Fibroblast of skin of back (primary cell): ENCODE results near the gene KLHDC4.
"Not testable (repeated sequence)": the region's sequence is repeated elsewhere in the genome, so short reads cannot be mapped to it uniquely, and the experiment has no call there.

Source experiments
- DNase-seq: peaks from one replicate; pipeline ENCODE4 v3.0.0-alpha.2; 2013

Gene KLHDC4

DNA sequence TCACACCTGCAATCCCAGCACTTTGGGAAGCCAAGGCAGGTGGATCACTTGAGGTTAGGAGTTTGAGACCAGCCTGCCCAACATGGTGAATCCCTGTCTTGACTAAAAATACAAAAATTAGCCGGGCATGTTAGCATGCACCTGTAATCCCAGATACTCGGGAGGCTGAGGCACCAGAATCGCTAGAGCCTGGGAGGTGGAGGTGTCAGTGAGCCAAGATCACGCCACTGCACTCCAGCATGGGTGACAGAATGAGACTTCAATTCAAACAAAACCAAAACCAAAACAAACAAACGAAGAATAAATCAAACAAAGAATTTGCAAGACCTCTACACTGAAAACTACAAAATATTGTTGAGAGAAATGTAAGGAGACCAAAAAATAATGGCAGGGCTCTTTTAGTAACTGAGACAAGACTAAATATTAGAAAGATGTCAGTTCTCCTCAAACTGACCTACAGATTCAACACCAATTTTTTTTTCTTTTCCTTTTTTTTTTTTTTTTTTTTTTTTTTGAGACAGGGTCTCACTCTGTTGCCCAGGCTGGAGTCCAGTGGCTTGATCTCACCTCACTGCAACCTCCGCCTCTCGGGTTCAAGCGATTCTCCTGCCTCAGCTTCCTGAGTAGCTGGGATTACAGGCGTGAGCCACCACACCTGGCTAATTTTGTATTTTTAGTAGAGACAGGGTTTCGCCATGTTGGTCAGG lies 23.1 kb upstream of the KLHDC4 start:
- not testable (repeated sequence) for DNase-seq

DNA sequence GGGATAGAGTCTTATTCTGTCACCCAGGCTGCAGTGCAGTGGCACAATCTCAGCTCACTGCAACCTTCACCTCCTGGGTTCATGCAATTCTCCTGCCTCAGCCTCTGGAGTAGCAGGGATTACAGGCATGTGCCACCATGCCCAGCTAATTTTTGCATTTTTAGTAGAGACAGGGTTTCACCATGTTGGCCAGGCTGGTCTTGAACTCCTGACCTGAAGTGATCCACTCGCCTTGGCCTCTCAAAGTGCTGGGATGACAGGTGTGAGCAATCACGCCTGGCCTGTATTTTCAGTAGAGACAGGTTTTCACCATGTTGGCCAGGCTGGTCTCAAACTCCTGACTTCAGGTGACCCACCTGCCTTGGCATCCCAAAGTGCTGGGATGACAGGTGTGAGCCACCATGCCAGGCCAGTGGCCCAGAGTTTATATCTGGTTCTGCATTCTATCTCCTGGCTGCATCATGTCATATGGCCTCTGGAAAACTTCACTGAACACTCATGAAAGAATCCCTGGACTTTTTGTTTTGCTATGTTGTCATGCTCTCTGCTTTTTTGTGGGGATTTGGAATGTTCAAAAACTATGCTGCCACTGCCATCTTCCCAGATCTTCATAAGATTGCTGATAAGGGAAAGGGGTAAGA lies 21.8 kb upstream of the KLHDC4 start:
- not testable (repeated sequence) for DNase-seq

DNA sequence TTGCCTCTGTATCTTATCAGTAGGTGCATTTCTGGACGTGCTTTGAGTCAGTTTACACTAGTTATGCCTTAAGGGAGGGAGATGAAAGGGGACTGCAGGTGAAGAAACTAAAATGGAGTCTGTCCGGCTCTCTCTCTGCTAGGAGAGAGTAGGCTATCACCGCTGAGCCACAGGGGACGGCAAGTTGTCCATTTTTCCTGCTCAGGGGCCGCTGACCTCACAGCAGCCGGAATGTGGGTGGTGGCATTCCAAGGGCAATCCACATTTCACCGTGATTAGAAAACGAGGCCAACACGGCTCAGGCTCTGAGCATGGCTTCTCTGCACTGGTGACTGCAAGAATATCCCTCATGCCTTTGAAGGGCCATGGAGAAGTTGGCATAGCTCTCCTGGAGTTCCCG lies 19.0 kb upstream of the KLHDC4 start:
- peak; percentile 75 for DNase-seq

DNA sequence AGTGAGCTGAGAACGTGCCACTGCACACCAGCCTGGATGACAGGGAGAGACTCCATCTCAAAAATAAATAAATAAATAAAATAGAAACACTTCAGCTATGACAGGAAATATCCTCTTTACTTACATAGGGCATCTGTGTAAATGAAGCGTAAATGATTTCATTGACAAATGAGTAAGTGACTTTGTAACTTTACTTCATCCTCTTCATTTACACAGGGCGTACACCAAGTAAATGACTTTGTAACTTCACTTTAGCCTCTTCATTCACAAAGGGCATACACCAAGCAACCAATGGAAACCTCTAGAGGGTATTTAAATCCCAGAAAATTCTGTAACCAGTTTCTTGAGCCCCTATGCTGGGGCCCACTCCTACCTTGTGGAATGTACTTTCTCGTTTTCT lies 16.2 kb upstream of the KLHDC4 start:
- DNase-seq: no peak

DNA sequence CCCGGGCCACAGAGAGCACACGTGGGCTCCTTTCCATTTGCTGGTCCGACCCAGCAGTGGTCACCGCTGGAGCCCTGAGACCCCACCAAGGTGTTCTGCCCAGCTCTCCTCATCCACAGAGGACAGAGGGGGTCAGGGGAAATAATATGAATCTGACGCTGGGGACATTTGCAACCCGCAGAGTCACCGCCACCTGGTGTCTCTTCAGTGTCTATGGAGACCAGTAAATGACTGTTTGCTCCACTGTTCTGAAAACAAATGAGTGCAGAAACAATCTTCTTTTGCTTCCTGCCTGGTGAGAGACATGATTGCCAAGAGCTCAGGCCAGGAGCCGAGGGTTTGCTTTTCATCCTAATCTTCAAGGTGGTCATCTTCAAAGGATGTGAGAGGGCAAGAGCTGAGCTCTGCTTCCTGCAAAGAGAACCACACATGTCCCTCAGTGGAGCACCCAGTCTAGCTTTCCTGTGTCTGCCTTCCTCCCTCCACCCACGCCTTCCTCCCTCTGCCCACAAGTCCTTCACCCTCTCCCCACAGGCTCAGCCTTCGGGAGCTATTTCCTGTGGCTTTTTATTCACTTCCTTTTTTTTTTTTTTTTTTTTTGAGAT lies 14.7 kb upstream of the KLHDC4 start:
- peak; percentile 56 for DNase-seq

DNA sequence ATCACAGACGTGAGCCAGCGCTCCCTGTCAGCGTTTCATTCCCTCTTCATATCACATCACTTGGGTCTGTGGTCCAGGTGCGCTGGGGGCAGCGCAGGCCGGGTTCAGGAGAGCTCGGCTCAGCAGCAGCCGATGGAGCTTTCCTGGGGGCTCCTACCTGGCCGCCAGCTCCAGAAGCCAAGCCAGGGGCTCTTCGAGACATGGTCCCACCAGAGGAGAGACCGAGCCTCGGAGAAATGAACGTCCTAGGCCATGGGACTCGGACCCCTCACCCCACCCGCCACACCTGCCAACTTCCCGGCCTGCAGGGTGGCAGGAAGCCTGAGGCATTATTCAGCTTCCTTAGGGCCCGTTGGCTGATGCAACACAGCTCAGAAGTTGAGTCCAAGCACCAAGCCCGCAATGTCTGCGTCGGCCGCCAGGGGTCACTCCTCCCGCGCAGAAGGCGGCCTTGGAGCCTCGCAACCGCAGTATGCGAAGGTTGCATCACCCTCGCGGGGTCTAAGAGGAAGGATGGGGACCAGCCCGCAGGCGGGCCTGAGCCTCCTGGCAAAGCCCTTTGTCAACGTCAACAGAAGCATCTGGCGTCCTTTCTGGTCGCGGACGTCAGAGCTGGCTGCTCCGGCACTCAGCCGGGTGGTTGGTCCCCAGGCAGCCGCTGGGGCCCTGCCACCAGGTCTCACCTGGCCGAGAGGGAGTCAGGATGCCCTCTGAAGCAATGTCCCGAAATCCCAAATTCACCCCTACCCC lies 13.2 kb upstream of the KLHDC4 start:
- peak; percentile 96 for DNase-seq

DNA sequence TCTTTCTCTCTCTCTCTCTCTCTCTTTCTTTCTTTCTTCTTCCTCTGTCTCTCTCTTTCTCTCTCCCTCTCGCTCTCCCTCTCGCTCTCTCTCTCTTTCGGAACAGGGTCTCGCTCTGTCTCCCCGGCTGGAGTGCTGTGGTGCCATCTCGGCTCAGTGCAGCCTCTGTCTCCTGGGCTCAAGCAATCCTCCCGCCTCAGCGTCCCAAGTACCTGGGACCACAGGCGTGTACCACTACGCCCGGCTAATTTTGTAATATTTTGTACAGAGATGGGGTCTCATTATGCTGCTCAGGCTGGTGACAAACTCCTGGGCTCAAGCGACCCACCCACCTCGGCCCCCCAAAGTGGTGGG lies 12.7 kb upstream of the KLHDC4 start:
- DNase-seq: no peak

DNA sequence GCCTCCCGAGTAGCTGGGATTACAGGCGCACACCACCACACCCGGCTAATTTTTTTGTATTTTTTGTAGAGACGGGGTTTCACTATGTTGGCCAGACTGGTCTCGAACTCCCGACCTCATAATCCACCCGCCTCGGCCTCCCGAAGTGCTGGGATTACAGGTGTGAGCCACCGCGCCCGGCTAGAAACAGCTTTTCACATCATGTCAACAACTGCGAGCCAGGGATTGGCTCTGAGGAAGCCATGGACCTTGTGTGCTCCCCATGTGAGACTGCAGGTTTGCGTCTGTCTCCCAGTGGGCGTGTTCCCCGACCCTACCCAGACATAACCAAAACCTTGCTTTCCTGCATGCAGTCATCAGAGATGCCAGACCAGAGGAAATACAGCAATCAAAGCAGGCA lies 8.1 kb upstream of the KLHDC4 start:
- DNase-seq: not testable (repeated sequence)

DNA sequence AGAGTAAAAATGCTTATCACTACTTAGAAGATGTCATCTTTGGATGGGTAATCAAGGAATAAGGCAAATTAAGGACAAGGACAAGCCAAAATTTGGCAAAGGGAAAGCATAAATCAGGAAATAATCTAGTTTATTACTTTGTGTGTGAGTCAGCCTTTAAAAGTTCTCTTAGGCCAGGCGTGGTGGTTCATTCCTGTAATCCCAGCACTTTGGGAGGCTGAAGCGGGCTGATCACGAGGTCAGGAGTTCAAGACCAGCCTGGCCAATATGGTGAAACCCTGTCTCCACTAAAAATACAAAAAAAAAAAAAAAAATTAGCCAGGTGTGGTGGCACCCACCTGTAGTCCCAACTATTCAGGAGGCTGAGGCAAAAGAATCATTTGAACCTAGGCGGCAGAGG lies 1.7 kb upstream of the KLHDC4 start:
- not testable (repeated sequence) for DNase-seq

DNA sequence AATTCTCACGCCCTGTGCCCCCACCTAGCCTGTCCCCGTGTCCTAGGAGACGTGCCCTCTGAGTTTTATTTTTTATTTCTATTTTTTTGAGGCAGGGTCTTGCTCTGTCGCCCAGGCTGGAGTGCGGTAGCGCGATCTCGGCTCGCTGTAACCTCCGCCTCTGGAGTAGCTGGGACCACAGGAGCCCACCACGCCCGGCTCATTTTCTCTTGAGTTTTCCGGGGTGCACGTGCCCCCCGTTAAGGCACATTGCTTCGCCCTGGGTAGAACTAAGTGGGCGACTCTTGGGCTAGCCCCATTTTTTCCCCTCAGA lies 655 bp upstream of the KLHDC4 start:
- no peak for DNase-seq

DNA sequence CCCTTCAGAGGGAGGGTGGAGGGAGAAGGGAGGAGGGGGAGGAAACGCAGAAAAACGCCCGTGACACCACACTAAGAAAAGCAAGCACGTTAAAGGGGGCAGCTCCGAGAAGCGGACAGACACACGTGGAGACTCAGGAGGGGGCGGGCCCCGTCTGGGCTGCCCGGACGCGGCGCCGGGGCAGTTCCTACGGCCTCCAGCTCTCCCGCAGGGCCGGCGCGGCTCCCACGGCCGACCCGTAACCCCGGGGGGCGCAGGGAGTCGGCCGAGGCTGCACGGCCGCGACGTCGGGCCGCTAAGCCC lies 362 bp downstream of the KLHDC4 start:
- DNase-seq: no peak

DNA sequence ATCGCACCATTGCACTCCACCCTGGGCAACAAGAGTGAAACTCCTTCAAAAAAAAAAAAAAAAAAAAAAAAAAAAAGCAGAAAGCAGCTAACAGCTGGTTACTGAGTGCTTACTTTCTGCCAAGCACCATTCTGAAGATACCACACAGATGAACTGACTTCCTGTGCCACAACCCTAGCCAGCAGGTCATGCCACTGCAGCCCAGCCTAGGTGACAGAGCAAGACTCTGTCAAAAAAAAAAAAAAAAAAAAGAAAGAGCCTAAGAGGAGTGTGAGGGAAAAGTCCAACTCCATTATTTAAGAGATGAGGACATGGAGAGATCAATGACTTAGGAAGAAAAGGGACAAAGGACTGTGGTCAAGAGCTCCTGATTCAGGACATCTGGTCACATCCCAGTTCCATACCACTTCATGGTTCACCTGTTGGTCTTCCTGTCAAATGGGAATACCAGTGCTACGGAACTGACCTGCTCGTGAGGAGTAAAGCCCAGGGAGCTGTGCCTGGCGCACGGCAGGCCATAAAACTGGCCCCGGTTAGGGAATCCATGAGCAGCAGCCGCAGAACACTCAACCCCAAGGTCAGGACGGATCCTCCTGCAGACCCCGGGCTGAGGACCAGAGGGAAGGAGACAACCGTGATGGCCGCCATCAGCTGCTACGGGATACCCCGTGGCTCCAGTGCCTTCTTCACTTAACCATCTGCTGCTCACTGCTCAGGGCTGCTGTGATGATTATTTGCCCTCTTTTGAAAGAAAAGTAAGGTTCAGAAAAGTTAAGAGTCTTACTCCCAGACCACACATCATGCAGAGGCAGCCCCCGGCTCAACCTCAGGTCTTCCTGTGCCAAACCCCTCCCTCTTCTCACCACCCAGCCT lies 950 bp downstream of the KLHDC4 start:
- peak; percentile 6 for DNase-seq

DNA sequence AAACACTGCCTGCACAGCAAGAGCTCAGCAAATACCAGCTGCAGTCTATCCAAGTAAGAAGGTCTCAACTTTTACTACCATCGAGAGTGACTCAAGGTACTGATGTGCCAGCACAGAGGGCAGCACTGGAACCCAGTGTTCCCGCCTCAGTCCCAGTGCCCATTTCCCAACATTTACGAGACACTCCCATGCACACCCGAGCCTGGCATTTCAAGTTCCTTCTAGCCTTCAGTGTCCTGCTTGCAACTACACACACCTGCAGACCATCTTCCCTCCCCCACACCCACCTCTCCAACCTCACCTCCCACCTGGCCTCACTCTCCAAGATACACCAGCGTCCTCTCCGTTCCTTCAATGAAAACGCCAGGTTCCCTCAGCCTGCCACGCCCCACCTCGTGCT lies 3.2 kb downstream of the KLHDC4 start:
- no peak for DNase-seq

DNA sequence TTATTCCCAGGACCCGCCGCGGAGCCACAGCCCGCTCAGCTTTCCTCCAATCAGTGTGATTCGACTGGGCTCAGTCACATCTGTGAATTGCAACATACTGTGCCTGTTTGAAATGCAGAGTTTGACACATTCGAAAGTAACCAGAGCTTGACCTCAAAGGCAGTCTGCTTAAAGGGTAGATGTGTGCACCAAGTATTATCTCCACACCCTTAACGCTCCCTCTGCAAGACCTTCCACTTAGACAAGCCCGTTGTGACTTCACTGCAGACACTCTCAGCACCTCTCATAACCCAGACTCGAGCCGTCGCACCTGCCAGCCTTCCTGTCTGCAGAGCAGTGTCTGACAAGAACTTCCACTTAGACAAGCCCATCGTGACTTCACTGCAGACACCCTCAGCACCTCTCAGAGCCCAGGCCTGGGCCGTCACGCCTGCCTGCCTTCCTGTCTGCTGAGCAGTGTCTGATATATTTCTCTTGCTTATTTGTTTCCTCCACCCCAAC lies 3.7 kb downstream of the KLHDC4 start:
- no peak for DNase-seq

DNA sequence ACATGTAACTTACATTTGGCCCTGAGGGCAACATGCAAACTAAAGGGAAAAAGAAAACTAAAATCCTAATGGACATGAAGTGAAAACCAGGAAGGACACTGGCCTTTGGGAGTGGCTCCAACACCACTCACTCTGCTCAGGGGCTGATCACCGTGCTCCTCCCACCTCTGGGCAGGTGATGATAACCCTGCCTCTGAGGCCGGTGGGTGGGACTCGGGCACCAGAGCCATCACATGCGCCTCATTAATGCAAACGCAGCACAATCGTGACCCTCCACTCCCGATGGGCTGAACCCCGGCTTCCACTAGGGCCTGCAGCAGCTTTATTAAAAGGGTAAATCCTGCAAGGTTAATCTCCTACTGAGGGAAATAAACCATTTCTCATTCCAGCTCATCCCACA lies 4.7 kb downstream of the KLHDC4 start:
- DNase-seq: no peak

DNA sequence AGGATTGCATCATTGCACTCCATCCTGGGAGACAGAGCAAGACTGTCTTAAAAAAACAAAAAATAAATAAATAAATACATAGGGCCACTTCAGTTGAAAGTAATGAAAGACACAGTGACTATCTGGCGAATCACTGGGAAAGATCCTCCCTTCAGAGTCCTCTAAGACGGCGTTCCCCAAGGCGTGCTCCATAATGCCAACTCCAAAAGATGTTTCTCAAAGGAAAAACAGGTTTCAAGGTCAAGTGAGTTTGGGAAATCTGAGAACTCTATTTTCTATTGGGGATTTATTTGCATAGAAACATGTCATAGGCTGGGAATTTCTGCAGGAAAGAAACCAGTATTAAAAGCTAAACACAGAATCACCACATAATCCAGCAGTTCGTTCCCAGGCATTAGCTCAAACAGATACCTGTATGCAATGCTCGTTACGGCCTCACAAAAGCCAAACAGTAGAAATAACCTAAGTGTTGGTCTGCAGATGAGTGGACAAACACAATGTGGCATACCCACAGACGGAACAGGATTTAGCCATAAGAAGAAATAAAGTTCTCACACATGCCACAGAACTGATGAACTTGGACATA lies 7.9 kb downstream of the KLHDC4 start:
- DNase-seq: peak; percentile 54

DNA sequence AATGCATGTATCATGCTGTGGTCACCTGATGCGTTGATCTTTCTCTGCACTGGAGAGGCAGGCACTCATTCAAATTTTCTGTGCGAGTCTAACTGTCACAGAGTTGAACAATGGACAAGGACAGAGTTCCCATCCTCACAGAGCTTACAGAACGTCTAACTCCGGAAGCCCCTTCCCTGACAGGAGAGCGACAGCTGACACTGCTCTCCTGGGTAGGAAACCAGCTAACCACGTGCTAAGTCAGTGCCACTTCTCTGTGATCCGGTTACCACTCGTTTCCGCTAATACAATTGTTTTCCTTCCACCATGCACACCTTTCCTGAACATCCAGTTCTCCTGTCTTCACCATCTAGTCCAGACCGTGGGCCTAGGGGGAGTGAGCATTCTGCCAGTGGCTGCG lies 11.3 kb downstream of the KLHDC4 start:
- DNase-seq: no peak

DNA sequence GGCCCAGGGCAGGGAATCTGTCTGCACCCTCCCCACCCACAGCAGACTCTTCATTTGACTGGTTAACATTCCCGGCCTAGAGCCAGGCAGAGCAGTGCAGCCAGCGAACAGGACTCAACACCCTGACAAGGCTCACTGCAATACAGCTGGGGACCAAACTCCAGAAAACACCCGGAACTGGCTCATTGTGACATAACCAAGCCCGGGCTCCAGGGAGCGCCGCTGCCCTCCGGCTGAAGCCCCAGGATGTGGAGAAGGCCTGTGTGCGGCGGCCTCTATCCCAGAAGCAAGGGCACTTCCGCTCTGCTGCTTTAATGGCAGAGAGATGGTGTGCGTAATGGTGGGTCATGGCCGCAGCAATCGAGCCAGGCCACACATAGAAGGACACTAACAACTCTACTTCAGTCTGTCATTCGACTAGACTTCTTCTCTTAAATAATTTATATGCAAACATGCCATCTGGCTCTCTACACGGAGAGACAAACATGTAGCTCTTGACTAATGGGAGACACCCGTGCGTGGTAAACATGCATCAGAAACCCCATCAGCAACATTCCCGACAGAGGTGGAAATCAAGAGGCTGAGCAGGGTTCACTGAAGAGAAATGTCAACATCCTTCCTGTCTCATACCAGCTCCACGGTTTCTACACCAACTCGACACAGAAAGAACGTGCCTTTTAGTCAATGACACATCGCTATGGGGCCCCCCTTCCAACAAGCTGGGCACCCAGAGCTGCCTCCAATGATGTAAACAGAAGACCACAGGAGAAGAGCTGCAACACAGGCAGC lies 18.0 kb downstream of the KLHDC4 start:
- DNase-seq: no peak

DNA sequence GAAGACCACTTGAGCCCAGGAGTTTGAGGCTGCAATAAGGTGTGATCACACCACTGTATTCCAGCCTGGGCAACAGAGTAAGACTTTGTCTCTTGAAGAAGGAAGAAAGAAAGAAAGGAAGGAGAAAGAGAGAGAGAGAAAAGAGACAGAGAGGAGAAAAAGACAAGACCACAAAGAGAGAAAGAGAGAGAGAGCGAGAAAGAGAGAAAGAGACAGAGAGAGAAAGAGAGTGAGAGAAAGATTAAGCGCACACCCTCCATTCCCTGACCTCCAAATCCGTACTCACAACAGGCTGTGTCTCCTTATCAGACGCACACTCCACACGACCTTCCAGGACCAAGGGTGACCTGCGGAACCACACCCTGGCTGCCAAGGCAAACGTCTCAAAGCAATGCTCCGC lies 19.6 kb downstream of the KLHDC4 start:
- no peak for DNase-seq

DNA sequence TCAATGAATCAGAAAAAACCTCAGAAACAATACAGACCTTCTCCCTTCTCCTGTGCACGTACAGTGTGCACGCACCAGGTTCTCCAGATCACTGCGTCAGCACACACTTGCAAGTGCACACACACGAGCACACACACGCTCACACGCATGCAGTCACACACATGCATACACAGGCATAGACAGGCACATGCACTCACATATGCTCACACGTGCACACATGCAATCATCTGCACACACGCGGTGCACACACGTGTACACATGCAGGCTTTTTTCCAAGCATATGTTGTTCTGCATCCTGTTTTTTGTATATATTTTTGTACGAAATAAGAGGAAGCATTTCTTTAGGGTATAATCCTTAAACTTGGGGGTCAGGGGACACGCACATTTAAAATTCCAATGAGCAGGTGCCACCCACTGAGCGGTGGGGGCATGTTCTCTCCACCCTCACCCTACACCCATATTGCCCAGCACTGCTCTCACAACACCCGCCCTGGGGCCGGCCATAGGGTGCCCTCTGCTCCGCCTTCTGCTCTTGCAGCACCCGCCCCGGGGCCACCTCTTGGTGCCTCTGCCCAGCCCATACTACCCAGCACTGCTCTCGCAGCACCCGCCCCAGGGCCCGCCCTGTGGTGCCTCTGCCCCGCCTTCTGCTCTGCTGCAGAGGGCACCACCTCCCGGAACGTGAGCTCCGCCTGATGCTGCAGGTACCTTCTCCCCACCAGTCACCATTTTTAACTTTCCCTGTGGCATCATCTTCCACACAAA lies 20.9 kb downstream of the KLHDC4 start:
- DNase-seq: no peak
